GM10266 (cell line): ENCODE results near the gene CRB3.

ENCODE experiments used
- DNase-seq: peaks from one replicate; pipeline ENCODE4 v3.0.0; 2012; ENCODE audit errors: extremely low spot score
- TF ChIP-seq, protein P1 (sequence below): IDR thresholded peaks from 2 replicates; pipeline ENCODE4 v1.5.1; 2012; ENCODE audit warnings: mild to moderate bottlenecking, low read depth; ENCODE audit not compliant: control insufficient read depth, insufficient read depth; ENCODE audit errors: missing control alignments

CRB3 gene

DNA sequence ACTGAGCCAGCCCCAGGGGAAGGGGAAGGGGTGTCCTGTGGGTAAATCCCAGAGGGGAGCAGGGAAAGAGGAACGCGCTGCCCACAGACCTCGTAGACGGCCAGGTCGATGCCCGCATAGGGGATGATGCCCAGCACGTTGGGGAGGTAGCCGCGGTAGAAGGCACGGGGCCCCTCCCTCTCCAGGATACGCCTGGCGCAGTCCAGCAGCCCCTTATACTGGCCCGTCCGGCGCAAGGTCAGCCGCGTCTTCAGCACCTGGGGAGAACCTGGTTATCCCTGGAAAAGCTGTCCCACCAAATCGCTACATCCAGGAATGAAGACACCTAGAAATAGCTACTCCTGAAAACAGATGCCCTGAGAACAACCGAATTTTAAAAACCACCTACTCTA is 11.9 kb upstream of the CRB3 start:
- DNase-seq, result no peak
- TF ChIP-seq, protein P1, sequence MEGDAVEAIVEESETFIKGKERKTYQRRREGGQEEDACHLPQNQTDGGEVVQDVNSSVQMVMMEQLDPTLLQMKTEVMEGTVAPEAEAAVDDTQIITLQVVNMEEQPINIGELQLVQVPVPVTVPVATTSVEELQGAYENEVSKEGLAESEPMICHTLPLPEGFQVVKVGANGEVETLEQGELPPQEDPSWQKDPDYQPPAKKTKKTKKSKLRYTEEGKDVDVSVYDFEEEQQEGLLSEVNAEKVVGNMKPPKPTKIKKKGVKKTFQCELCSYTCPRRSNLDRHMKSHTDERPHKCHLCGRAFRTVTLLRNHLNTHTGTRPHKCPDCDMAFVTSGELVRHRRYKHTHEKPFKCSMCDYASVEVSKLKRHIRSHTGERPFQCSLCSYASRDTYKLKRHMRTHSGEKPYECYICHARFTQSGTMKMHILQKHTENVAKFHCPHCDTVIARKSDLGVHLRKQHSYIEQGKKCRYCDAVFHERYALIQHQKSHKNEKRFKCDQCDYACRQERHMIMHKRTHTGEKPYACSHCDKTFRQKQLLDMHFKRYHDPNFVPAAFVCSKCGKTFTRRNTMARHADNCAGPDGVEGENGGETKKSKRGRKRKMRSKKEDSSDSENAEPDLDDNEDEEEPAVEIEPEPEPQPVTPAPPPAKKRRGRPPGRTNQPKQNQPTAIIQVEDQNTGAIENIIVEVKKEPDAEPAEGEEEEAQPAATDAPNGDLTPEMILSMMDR, result no peak

DNA sequence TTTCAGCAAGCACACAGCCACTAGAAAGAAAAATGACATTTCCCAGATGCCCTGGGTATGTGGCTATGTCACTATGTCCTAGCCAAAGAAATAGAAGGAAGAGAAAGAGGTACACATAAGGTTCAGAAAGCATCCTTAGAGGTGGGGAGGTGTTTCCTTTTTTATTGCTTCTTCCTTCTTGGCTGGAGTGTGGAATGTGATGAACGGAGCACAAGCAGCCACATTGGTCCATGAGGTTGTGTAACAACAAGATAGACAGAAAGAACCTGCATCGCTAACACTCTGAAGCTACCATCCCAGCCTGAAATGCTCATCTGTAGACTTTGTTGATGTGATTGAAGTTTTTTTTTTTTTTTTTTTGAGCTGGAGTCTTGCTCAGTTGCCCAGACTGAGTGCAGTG is 11.2 kb upstream of the CRB3 start:
- DNase-seq, result no peak
- TF ChIP-seq, protein P1, result no peak

DNA sequence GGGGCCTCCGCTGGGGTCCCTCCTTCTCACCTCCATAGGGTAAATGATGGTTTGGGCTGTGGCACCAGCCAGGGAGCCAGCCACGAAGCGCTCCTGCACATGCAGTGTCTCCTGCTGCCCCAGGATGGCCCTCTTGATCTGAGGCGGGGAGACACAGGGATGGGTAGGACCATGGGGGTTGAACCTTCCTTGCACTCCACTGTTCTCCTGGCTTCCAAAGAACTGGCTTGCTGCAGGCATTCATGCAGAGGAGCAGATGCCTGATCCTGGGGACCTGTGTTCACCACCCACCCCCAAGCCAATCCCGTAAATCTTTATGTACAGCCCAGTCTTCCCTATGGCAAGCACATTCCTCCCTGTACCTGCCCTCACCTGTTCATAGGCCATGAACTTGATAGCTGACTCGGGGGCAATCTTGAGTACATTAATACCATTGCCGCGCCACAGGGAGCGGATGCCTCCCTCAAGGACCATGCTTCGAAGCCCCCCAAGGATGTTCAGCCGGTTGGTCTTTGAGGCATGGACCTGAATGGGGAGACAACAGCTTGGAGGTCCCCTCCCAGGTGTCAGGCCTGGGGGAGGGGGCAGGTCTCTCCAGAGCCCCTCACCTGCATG is 10.0 kb upstream of the CRB3 start:
- no peak for DNase-seq
- TF ChIP-seq, protein P1, result no peak

DNA sequence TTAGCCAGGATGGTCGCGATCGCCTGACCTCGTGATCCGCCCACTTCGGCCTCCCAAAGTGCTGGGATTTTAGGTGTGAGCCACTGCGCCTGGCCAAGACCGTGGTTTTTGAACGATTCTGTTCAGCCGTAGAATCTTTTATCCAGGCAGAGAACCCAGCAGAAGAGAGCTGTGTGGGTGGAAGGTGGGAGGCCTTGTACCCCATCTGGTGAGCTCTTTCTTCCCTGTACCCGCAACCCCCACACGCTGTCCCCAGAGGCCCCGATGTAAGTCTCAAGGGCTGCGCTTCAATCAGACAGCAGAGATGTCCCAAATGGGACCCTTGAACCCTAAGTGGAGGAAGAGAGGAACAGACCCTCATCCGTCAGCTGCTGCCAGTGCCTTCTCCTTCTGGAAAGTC is 8.1 kb upstream of the CRB3 start:
- DNase-seq, result no peak
- TF ChIP-seq, protein P1, result no peak

DNA sequence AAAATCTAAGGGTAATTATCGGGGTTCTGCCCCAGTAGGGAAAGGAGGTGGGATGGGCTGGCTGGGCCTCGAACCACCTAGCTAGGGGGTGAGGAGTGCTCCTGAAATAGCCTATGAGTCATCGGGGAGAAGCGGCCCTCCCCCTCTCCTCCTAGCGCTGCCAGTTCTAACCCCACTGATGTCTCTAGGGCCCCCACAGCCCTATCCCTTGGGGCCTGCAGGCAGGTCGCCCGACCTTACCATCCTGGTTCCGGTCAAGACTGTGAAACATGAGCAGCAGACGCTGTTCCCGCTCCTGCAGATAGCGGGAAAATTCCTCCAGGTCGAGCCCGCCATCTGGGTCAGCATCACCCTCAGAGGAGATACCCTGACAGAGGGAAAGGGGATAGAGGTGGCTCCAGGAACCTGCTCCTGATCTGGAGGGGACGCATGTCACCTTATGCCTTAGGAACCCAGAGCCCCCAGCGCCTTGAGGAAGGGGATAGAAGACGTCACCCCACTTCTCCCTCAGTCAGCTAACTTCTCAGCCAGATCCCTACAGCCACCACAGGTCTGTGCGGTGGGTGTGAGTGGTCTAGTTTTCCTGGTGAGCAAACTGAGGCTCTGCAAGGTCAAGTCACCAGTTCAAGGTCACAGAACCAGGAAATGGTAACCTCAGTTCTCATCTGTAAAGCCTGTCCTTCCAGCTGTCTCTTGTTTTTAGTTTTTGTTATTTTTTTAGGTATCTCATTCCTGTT is 5.9 kb upstream of the CRB3 start:
- TF ChIP-seq, protein P1, result no peak
- peak; percentile 72 for DNase-seq

DNA sequence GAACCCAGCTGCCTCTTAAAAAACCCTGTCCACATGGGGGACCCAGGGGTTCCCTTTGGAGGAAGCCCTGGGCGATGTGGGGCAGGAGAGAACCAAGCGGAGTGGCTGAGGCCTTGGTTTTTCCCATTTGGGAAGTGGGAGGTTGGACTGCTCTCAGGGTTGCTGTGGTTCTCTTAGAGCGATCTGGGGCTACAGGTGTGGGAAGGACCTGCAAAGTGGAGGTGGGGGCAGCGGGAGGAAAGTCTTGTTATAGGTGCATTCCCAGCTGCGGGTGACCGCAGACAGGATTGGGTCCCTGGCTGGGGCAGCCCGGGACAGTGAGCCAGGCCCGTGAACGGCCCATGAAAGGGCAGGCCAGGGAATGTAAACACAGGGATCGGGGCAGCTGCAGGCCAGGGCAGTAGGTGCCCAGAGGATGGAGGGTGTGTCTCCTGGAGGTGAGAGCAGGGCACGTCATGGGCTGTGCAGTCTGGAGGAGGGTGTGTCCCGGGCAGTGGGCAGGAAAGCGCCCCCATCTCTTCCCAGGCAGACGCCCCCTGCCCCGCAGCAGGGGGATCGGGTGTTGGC is 5.3 kb upstream of the CRB3 start:
- TF ChIP-seq, protein P1, result no peak
- peak; percentile 33 for DNase-seq
